Psoas muscle (tissue), 8 donors: ENCODE results near the gene SLC6A19. TPM values are rescaled to one million over a fixed set of nuclear protein-coding genes. Genes with fewer than 3 reads are reported as not detected.

Experiments
- ATAC-seq, 4 donors: fragments of 200-7000 bp; cut with Tn5 transposase; one replicate each; pipeline ENCODE4 v1.9.1; 2020; ENCODE audit warnings: moderate library complexity in 3 of 4, mild to moderate bottlenecking in 2 of 4
- DNase-seq, 2 donors: peaks; one replicate each; pipeline ENCODE4 v3.0.0-alpha.2; 2020
- H3K27ac ChIP-seq: fragments of 200-600 bp; one replicate; pipeline ENCODE4 v1.8.0; 2022
- H3K27me3 ChIP-seq, 3 donors: fragments of 200-600 bp in 1 of 3; one replicate each; pipeline versions ENCODE4 v1.6.1 to v1.8.0; 2013 to 2022; ENCODE audit warnings: low read length in 2 of 3, mild to moderate bottlenecking in 2 of 3, moderate library complexity in 1 of 3; ENCODE audit not compliant: insufficient read depth in 3 of 3
- H3K36me3 ChIP-seq, 2 donors: fragments of 200-600 bp in 1 of 2; one replicate each; pipeline versions ENCODE4 v1.6.1 to v1.8.0; 2013 to 2022; ENCODE audit warnings: low read depth in 1 of 2, mild to moderate bottlenecking in 1 of 2, moderate library complexity in 1 of 2; ENCODE audit not compliant: insufficient read depth in 1 of 2
- H3K4me1 ChIP-seq: fragments of 200-600 bp; one replicate; pipeline ENCODE4 v1.8.0; 2022
- H3K4me3 ChIP-seq: fragments of 200-600 bp; one replicate; pipeline ENCODE4 v1.8.0; 2022; ENCODE audit warnings: mild to moderate bottlenecking
- H3K9me3 ChIP-seq: fragments of 200-600 bp; one replicate; pipeline ENCODE4 v1.8.0; 2022
- WGBS, 3 donors: extraction: QIAGEN DNeasy Blood & Tissue Kit; methylation state at CpG; one replicate each; pipeline versions ENCODE4 v1.1.6 to v1.1.7; 2013; 5-methylcytosine and 5-hydroxymethylcytosine counted together
- intact Hi-C, 2 donors: fragments of 100-400 bp; cut with DNase I; formaldehyde crosslinking; loops; one replicate each; pipeline versions ENCODE4 v1.11.0 to v1.14.2; 2022
- polyA plus RNA-seq, 3 donors: library from polyadenylated mRNA; stranded (reverse); fragments of 200-250 nt; gene quantifications; one replicate each; pipeline ENCODE4 v1.2.3, GENCODE V29; 2013
- total RNA-seq, 4 donors: library from RNA; stranded (reverse); fragmentation: NEBNext Ultra II Directional in 2 of 4; extraction: Animal tissue kit (Norgen Biotek cat#: 25700) in 2 of 4; gene quantifications; one replicate each; pipeline versions ENCODE4 v1.2.1 to v1.2.4, GENCODE V29; 2021 to 2023
- TF ChIP-seq, protein P1 (sequence below): fragments of 200-600 bp; IDR thresholded peaks from one replicate; pipeline ENCODE4 v1.8.0; 2022; ENCODE audit warnings: antibody characterized with exemption
- donor health status: healthy with polysubstance abuse.
- donor health status: DM: no; HTN: no; CAD: no; lungs with moderate emphysema.
- donor health status: Bipolar disorder and iron deficiency.
- donor health status: healthy.
- donor health status: DM: yes; HTN: yes; CAD: no.
- donor health status: DM: no; HTN: no; CAD: no.
- donor health status: DM: no; HTN: no; CAD: no.
- donor health status: DM: yes; HTN: yes; CAD: no.

SLC6A19 gene
- total and polyA plus RNA-seq, 7 donors = 0.03 to 0.08 TPM; not detected in 5

GRCh38 chr5:1180841-1181271 lies 20.5 kb upstream of the SLC6A19 start:
- 60 to 73% (median 61%) methylated on average over 18 to 20 of the region's 20 CpGs for WGBS, 3 donors
- peak; percentile 5 to 35 for DNase-seq
- intact Hi-C loops = no loop called here
- Histone ChIP-seq H3K9me3 (no peaks in the 10 kb centered on the region), H3K4me1 (no peaks in the 10 kb centered on the region), H3K36me3 (no peaks in the 10 kb centered on the region), H3K4me3 (no peak overlapping the region), H3K27me3 (peaks cover 0 to 6% (median 6%) of the 10 kb centered on the region in 3 donors), H3K27ac (no peak overlapping the region)
- no peak for ATAC-seq
- TF ChIP-seq, protein P1, sequence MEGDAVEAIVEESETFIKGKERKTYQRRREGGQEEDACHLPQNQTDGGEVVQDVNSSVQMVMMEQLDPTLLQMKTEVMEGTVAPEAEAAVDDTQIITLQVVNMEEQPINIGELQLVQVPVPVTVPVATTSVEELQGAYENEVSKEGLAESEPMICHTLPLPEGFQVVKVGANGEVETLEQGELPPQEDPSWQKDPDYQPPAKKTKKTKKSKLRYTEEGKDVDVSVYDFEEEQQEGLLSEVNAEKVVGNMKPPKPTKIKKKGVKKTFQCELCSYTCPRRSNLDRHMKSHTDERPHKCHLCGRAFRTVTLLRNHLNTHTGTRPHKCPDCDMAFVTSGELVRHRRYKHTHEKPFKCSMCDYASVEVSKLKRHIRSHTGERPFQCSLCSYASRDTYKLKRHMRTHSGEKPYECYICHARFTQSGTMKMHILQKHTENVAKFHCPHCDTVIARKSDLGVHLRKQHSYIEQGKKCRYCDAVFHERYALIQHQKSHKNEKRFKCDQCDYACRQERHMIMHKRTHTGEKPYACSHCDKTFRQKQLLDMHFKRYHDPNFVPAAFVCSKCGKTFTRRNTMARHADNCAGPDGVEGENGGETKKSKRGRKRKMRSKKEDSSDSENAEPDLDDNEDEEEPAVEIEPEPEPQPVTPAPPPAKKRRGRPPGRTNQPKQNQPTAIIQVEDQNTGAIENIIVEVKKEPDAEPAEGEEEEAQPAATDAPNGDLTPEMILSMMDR = no peak

- Histone ChIP-seq H3K36me3 (no peaks in the 10 kb centered on the region), H3K27me3 (peaks cover 0 to 9% (median 6%) of the 10 kb centered on the region in 3 donors), H3K9me3 (no peaks in the 10 kb centered on the region), H3K4me1 (no peaks in the 10 kb centered on the region), H3K4me3 (no peak overlapping the region), H3K27ac (no peak overlapping the region)
- TF ChIP-seq, protein P1 = no peak
- intact Hi-C loops = no loop called here
- ATAC-seq (no peak), DNase-seq (peak; percentile 10 to 44)
- 70 to 77% (median 76%) methylated on average over 25 to 27 of the region's 27 CpGs for WGBS, 3 donors
These were observed 19.7 kb upstream of the SLC6A19 start for GRCh38 chr5:1181451-1182359.

- peak; percentile 4 to 27 for DNase-seq
- peaks cover 0 to 12% (median 6%) of the 10 kb centered on the region in 3 donors for H3K27me3 ChIP-seq
- 78 to 88% (median 84%) methylated on average over 7 of the region's 7 CpGs for WGBS, 3 donors
- H3K4me3 ChIP-seq = no peak overlapping the region
- H3K4me1 ChIP-seq = no peaks in the 10 kb centered on the region
- H3K9me3 ChIP-seq = no peaks in the 10 kb centered on the region
- TF ChIP-seq, protein P1 = no peak
- intact Hi-C loops = no loop called here
- H3K27ac ChIP-seq = no peak overlapping the region
- ATAC-seq = no peak
- H3K36me3 ChIP-seq = no peaks in the 10 kb centered on the region
These were observed 19.1 kb upstream of the SLC6A19 start for GRCh38 chr5:1182360-1182632.

DNA sequence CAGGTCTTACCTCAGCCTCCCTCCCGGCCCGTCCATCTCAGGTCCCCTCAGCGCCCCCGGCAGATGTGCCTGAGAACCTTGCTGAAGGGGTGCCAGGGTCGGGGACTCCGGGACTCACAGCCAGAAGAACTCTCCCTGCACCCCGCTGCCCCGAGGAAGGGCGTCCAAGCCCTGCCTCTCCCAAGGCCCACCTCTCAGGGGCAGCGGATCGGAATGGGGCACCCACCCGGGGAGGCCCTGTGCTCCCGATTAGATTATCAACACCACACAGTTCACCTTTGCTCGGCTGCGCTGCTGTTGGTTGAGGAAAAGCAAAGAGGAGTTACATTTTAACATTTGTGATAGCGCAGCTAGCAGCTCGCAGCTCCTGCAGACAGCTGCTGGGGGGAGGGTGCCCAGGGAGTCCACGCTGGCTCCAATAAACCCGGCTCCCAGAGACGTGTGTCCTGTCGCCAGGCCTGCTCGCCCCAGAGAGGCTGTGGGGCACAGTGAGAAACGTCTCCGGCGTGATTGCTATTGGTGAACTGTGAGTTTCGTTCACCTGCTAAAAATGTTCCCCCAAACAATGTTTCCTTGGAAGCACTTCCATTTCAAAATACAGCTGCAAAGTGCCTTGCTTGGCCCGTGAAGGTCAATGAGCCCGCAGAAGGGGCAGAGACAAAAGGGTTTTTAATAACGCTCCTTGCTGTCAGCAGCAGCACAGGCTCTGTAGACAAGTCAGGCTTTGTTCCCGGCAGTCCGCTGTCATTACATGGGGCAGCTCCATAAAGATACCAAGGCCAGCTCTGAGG lies 18.6 kb upstream of the SLC6A19 start:
- ATAC-seq = no peak
- Histone ChIP-seq H3K27me3 (peaks cover 0 to 12% (median 9%) of the 10 kb centered on the region in 3 donors), H3K27ac (no peak overlapping the region), H3K36me3 (no peaks in the 10 kb centered on the region), H3K9me3 (no peaks in the 10 kb centered on the region), H3K4me1 (no peaks in the 10 kb centered on the region), H3K4me3 (no peak overlapping the region)
- peak; percentile 4 to 28 for DNase-seq
- 50 to 65% (median 59%) methylated on average over 31 of the region's 31 CpGs for WGBS, 3 donors
- TF ChIP-seq, protein P1 = no peak
- intact Hi-C loops = no loop called here
